GM18502 (cell line): Measurements from ENCODE around the gene SPOP.

Source experiments
- ATAC-seq: cut with Tn5 transposase; IDR thresholded peaks from one replicate; pipeline ENCODE4 v1.9.1; 2021; ENCODE audit warnings: mild to moderate bottlenecking; ENCODE audit not compliant: unreplicated experiment, poor library complexity

The SPOP gene

DNA sequence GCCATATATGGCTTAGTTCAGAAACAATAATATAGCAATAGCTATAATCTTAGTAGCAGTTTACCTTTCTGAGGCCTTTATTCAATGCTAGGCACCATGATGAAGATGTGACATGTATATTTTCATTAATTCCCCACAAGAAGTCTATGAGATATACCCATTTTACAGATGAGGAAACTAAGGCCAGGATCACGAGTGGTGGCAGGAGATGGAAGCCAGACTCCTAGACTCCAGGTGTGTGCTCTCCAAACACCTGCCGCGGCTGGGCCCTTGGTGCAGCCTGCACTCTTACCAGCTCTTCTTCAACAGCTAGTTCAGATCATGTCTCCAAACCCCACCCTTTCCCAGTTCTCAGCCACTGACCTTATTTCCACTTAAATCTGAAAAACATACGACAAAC is 87.0 kb downstream of the SPOP start:
- ATAC-seq, result no peak

DNA sequence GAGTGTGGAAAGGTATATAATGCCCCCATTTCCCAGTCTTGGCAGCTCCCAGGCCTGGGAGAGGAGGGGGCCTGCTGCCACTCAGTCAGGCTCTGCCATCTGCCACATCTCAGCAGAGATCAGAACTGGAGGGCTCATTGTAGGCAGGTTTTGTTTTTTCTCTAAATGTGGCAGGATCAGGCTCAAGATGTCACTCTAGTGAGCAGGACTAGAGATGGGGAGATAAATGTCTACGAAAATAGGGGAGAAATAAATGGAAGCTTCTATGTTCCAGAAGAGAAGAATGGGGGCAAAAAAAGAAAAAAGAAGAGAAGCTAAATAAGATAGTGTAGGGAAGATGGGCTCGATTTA is 88.3 kb downstream of the SPOP start:
- ATAC-seq, result no peak

DNA sequence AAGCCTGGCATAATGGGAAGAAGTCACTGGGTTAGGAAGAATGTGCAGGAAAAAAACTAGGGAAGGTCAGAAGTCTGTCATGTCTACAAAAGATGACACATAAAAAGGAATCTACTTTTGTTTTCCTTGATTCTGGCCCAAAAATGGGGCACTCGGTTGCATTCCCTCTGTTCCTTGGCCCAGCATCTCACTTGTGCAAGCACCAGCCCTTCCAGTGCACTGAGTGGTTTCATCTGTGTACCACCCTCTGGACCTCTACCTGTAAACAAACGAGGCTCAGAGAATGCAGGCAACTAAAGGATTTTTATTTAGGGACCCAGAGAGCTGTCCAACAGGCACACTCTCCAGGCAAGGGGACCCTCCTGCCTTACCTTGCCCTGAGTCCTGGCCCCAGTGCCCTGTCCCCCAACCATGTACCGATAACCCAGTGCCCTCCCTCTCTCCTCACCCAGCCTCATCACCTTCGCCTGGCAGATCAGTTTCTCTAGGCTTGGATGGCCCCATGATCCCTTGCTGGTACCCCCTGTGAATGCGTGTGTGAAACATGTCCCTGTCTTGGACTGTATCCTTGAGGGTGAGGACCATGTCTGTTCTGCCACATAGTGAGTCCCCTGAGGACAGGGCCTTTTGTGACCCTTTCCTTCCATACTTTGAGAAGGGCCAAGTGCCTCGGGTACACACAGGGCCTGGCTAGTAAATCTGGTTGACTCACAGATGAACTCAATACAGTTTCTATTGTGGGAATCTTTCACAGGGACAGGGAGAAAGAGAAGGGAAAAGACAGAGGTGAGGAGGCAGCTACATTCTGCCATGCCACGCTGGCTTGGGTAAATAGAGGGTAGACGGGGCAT is 88.9 kb downstream of the SPOP start:
- ATAC-seq, result no peak

DNA sequence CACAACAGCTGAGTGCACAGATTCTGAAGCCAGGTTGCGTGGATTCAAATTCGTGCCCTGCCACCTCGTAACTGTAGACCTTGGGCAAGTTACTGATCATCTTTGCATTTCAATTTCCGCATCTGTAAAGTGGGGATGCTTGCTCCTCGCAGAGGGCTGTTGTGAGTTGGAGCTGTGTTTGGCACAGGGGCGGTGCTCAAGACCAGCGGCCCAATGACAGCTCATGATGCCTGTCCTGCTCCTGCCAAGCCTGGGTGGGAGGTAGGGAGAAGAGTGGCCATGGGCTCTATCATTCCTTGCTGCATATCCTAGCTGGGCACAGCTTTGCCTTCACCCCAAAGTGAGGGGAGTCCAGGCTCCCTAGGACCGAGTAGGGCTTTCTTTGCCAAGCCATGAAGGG is 89.6 kb downstream of the SPOP start:
- ATAC-seq, result no peak

DNA sequence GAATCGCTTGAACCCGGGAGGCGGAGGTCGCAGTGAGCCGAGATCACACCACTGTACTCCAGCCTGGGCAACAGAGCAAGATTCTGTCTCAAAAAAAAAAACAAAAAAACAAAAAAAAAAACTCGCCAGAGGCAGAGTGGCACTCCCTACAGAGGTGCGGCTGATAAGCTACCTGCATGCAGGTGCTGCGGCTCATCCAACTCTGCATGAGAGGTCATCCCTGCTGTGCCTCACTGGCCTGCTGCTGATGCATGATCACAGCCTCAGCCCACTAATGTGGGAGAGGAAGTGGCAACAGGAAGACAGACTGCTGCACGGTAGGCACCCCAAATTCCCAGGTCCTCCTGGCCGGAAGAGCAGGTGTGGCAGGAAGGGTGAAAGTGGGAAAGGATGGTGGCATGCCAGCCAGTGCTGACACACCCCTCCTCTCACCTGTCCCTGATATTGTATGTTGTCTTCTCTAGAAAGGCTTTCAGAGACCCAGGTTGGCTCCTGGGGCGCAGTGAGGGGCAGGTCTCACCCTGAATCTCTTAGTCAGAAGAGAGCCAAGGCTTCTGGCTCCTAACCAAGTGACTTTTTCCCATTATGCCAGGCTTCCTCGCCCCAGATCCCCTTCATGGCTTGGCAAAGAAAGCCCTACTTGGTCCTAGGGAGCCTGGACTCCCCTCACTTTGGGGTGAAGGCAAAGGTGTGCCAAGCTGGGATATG is 90.4 kb downstream of the SPOP start:
- ATAC-seq, result no peak

DNA sequence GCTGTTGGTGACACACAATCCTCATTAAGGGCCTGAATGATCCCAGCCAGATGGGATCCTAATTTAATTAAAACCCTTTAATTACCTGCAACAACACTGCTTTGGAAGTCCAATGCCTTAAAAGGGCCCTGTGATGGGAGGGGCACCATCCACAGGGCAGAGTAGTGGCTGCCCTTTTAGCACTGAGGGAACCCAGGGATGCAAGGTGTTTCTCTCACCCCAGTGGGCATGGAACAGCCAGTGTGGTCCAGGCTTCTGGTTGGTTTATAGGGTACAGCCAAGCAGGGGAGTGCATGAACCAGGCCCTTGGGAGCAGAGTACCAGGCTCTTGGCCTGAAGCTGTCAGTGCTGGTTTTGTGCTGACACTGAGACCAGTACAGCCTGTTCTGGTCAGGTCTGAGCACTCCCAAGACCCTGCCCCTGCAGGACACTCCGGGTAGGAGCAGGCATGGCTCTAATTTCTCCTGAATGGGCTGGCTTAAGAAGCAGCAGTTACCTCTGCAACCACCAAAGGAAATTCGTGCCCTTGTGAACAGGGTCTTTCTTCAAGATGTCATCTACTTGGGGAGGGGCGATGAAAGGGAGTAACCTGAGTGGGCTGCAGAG is 92.4 kb downstream of the SPOP start:
- no peak for ATAC-seq

DNA sequence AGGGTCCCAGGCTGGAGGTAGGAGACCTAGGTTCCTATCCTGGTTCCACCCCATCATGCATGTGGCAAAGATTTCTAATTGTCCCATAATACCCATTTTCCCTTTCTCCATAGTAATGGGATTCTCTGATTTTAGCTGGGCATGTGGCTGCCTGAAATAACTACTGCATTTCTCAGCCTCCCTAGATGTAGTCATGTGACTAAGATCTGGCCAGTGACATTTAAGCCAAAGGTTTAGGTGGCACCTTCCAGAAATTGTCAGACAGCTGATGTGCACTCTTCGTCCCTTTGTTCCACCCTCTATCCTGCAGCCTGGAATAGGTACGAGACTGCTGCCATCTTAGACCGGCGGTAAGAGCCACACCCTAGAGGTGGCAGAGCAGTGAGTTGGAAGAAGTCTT is 94.0 kb downstream of the SPOP start:
- ATAC-seq, result no peak

DNA sequence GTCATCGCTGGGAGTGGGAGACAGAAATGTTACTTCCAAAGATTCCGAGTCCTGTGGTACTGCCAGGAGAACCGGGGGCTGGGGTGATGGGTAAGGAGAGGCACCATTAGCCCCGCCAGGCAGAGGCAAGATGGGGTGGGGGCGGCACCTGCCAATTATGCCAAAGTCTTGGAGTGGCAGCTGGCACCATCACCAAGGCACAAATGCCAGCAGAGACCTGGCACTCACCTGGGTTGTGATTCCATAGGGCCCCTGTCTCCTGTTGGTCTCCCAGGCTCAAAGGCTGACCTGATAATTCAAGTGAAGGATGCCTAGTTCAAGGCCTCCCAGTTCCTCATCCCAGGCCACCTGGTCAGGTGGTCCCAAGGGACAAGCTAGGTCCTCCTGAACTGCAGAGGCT is 94.7 kb downstream of the SPOP start:
- ATAC-seq, result no peak

DNA sequence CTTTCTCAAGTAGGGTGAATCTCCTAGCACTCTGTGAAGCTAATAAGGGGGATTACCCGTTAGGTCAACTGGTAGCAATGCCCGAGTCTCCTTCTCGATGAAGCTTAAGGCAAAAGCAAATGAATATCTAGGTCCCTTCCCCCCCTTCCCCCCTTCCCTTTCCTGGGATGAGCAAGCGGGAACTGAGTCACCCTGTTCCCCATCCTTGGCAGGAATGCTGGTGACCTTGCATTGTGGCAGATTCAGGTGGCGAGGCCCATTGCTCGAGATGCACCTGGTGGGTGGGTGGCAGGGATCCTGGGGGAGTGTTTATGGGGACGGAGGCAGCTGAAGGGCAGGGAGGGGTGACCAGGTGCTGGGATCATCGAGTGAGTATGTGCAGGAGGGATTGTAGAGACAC is 95.1 kb downstream of the SPOP start:
- ATAC-seq, result no peak

DNA sequence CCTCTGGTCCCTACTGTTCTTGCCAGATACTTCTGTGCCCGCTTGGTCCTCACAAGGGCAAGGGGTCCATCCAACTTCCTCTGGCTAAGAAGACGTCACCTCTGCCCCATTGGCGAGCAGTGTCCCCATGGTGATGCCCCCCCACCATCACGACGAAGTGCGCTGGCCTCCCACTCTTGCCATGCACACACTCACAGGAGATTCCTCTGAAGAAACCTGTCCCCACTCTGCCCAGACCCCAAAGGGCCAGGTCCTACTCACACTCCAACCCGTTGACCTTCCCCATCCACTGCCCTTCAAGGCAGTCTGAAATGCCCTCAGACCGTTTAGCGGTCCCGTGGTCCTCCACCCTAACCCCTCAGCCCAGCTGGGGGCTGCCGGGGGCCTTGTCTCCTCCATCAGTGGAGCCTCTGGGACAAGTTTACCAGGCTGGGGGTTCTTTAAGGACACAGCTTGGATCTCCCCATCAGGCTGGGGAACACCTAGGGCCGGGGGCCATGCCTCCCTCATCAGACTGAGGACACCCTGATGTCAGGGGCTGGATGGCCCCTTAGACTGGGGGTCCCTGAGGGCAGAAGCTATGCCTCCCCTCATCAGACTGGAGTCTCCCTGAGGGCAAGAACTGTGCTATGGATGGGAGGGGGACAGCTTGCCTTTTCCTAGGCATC is 95.7 kb downstream of the SPOP start:
- ATAC-seq, result no peak

DNA sequence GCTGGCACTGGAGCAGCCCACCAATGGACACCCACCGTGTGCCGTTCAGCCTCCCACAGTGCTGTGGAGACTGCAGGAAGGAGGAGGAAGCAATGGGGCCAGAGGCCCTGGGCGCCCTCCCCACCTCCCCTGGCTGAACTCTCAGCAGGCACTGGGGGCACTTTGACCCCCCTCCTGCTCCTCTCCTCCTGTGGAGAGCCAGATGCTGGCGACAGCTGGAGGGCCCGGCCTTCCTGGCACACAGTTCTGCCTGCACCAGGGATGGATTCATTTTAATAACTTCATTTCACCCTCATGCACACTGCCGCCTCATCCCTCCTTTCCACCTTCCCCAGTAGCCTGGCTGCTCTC is 96.3 kb downstream of the SPOP start:
- ATAC-seq, result no peak

DNA sequence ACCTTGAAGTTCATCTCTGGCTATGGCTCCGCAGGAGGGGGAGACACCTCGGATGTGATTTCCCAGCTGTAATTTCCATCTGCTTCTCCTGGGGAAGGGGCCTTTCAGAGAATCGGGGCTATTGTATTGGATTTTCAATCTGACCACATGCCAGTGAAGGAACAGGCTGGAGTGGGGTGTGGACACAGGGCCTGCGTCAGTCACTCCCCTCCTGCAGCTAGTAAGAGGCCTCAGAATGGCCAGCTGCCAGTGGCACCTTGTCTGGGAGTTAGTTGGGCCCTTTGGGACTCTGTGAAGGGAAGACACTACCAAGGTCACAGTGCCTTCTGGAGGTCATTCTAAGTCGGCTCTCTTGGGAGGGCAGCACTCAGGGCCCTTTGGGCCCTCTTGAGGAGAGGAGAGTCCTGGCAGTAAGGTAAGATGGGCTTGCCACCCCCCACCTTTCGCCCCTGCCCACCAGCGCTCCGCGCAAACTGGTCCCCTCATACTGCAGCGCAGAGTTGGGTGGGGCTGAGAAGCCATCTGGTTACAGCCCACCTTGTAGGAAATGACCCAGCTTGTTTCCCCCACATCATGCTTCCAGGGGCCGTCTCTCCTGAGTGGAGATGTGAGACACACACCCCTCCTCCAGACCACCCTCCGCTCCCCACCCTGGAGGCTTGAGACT is 96.8 kb downstream of the SPOP start:
- ATAC-seq, result no peak

DNA sequence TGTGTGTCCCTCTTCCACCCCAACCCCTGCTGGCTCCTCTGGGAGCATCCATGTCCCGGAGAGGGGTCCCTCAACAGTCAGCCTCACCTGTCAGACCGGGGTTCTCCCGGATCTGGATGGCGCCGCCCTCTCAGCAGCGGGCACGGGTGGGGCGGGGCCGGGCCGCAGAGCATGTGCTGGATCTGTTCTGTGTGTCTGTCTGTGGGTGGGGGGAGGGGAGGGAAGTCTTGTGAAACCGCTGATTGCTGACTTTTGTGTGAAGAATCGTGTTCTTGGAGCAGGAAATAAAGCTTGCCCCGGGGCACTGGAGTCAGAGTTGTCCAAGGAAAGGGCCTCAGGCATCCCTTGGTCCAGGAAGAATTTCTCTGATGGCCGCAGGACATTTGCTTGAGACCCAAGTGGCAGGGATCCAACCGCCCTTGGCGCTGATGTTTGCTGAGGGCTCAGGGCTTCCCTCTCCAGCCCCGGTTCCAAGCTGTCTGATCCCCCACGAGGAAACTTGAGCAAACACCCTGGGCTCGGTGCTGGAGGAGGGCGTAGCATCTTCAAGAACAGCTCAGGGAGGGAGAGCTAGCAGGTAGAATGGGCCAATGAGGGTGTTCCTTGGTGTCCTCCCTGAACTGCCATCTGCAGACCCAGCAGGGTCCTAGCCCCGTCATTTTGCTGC is 97.7 kb downstream of the SPOP start:
- ATAC-seq, result no peak

DNA sequence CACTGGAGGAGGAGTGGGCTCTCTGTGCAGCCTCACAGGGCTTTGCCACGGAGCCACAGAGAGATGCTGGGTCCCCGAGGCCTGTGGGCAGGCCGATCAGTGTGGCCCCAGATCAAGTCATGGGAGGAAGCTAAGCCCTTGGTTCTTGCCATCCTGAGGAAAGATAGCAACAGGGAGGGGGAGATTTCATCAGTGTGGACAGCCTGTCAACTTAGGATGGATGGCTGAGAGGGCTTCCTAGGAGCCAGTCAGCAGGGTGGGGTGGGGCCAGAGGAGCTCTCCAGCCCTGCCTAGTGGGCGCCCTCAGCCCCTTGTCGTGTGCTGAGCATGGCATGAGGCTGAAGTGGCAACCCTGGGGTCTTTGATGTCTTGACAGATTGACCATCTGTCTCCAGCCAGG is 98.4 kb downstream of the SPOP start:
- no peak for ATAC-seq

DNA sequence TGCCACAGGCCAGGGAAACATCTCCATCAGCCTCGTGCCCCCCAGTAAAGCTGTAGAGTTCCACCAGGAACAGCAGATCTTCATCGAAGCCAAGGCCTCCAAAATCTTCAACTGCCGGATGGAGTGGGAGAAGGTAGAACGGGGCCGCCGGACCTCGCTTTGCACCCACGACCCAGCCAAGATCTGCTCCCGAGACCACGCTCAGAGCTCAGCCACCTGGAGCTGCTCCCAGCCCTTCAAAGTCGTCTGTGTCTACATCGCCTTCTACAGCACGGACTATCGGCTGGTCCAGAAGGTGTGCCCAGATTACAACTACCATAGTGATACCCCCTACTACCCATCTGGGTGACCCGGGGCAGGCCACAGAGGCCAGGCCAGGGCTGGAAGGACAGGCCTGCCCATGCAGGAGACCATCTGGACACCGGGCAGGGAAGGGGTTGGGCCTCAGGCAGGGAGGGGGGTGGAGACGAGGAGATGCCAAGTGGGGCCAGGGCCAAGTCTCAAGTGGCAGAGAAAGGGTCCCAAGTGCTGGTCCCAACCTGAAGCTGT is 98.9 kb downstream of the SPOP start:
- no peak for ATAC-seq

DNA sequence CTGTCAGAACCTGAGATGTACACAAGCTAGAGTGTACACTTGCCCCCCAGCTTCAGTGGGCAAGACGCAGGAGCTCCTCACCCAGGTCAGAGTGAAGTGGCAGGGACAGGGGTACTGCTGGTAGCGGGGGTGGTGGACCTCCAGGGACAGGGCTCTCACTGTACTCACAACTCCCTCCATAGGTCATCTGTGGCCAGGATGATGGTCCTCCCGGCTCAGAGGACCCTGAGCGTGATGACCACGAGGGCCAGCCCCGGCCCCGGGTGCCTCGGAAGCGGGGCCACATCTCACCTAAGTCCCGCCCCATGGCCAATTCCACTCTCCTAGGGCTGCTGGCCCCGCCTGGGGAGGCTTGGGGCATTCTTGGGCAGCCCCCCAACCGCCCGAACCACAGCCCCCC is 99.5 kb downstream of the SPOP start:
- ATAC-seq, result no peak

DNA sequence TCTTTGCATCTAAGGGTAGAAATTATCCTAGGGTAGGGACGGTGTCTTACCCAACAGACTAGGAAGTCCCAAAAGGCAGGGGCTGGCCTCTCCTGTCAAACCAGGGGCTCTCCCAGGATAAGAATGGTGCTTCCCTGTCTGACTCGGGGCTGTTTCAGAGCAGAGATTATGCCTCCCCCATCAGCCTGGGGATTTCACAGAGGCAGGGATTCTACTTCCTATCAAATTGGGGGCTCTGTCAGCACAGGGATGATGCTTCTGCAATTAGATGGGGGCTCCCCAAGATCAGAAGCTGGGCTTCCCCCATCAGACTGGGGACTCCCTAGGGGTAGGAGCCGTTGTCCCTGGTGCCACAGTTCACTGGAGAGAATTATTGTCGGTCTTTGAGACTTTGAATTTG is 99.9 kb downstream of the SPOP start:
- no peak for ATAC-seq

DNA sequence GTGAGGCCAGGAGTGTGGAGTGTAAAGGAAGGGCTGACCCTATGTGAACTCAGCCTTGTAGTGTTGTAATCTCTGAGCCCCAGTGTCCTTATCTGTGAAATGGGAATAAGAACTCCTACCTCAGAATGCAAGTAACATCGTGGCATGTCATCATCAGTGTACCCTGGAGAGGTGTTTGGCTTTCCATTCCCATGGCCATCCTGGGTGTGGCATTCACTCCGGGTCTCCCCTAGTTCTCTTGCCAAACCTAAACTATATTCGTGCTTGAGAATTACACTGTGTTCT is 100.3 kb downstream of the SPOP start:
- ATAC-seq, result no peak

DNA sequence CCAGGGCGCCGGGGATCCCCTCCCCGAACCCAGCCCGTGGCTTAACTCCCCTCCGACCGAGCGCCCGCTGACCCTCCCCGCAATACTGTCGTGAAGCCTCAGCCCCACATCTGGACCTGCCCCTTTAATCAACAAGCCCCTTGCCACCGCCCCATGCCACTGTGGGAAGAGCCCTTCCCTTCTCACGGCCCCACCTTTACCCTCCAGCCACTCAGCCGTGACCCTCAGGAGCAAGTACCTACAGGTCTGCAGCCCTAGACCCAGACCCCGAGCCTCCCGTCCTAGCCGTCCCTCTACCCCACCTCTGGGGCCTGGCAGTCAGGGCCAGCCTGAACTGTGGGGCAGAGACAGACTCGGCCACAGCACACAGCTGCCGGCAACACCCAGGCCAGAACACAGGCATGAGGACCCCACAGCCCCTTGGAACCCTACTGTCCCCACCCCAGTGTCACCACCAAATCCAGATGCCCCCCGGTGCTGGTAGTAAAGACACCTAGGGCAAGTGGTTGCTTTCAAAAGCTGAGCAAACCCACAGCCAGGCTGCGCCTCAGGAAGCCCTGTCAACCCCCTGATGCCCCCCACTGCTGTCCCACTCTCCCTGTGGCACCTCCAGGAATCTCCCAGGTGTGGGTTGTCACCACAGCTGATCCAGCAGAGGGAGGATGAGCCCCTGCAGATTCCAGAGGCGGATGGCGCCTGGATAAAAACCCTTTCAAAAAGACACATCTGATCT is 100.8 kb downstream of the SPOP start:
- no peak for ATAC-seq
